GM12878 (cell line): Measurements from ENCODE around the gene IQSEC2. TPM values are rescaled to one million over a fixed set of nuclear protein-coding genes. Genes with fewer than 3 reads are reported as not detected.

Experiments
- ATAC-seq: fragments of 200-7000 bp; cut with Tn5 transposase; 3 replicates; pipeline ENCODE4 v1.9.1; 2020; ENCODE audit warnings: mild to moderate bottlenecking, moderate library complexity
- BruUV-seq: library from RNA; stranded (reverse); fragments of 400-500 nt; replicated peaks from 2 replicates; lab custom pipeline; 2021; lab: Mats Ljungman, UMichigan
- CTCF ChIA-PET: fragments of 300-600 bp; sonication (Branson Sonifier 250); formaldehyde crosslinking; extraction: SDS; loops from one replicate; lab custom pipeline; 2021; ENCODE audit warnings: inconsistent platforms; lab: Yijun Ruan, JAX
- POLR2A ChIA-PET: fragments of 350-600 bp; formaldehyde crosslinking; extraction: SDS; loops from one replicate; lab custom pipeline; 2021; ENCODE audit warnings: inconsistent platforms; lab: Charles Lee
- RAD21 ChIA-PET: fragments of 300-600 bp; sonication (Branson Sonifier 250); formaldehyde crosslinking; loops from one replicate; lab custom pipeline; 2023; ENCODE audit warnings: antibody characterized with exemption; ENCODE audit not compliant: unreplicated experiment; lab: Charles Lee
- SMC1A ChIA-PET: fragments of 300-600 bp; sonication (Branson Sonifier 250); formaldehyde crosslinking; loops from one replicate; lab custom pipeline; 2023; ENCODE audit not compliant: unreplicated experiment, uncharacterized antibody; lab: Charles Lee
- DNase-seq: peaks from one replicate; pipeline ENCODE4 v3.0.0-alpha.2; 2011; ENCODE audit warnings: low read depth, low spot score
- FAIRE-seq: peaks from 3 replicates; lab custom pipeline; 2011; peaks lifted over from hg19 to GRCh38; lab: Jason Lieb, UNC
- H2AFZ ChIP-seq: 2 replicates; pipeline ENCODE4 v1.6.0; 2011; ENCODE audit warnings: low read depth, low read length, control low read depth; ENCODE audit not compliant: control insufficient read depth
- H3K27ac ChIP-seq: 2 replicates; pipeline ENCODE4 v1.5.1; 2011; ENCODE audit warnings: control low read depth; ENCODE audit not compliant: control insufficient read depth, insufficient read depth
- H3K27me3 ChIP-seq, 2 experiments: replicated peaks in 1 of 2; 2 replicates each; pipeline versions ENCODE4 v1.6.0 to v1.6.1; 2011; ENCODE audit warnings: low read length in 1 of 2; ENCODE audit not compliant: control insufficient read depth in 2 of 2, insufficient read depth in 2 of 2
- H3K36me3 ChIP-seq, 2 experiments: 2 replicates each; pipeline ENCODE4 v1.5.1; 2011; ENCODE audit warnings: low read length in 1 of 2; ENCODE audit not compliant: control insufficient read depth in 2 of 2, insufficient read depth in 2 of 2
- H3K4me1 ChIP-seq: 2 replicates; pipeline ENCODE4 v1.6.1; 2011; ENCODE audit warnings: mild to moderate bottlenecking, low read length, moderate library complexity, mixed read lengths; ENCODE audit not compliant: control insufficient read depth, insufficient read depth
- H3K4me2 ChIP-seq: 2 replicates; pipeline ENCODE4 v1.6.0; 2011; ENCODE audit warnings: control low read depth; ENCODE audit not compliant: control insufficient read depth, insufficient read depth
- H3K4me3 ChIP-seq: fragments of 200-600 bp; sonication (generic); 2 replicates; pipeline ENCODE4 v1.5.1; 2016
- H3K79me2 ChIP-seq: 2 replicates; pipeline ENCODE4 v1.6.0; 2011; ENCODE audit warnings: low read length; ENCODE audit not compliant: control insufficient read depth, insufficient read depth
- H3K9ac ChIP-seq: 2 replicates; pipeline ENCODE4 v1.8.0; 2011; ENCODE audit warnings: low read length, control low read depth, mixed read lengths; ENCODE audit not compliant: control insufficient read depth, insufficient read depth
- H3K9me3 ChIP-seq: replicated peaks from 3 replicates; pipeline ENCODE4 v1.5.1; 2011; ENCODE audit warnings: mild to moderate bottlenecking, low read length; ENCODE audit not compliant: control insufficient read depth, insufficient read depth
- H4K20me1 ChIP-seq: 2 replicates; pipeline ENCODE4 v1.6.0; 2011; ENCODE audit not compliant: control insufficient read depth, insufficient read depth
- CTCF ChIP-seq, 3 experiments: IDR thresholded peaks in 2 of 3; conservative IDR thresholded peaks in 1 of 3; 2 replicates each; pipeline ENCODE4 v1.5.1; 2011; ENCODE audit warnings: low read depth in 3 of 3, low read length in 3 of 3, mild to moderate bottlenecking in 3 of 3, control low read depth in 2 of 3, moderate library complexity in 2 of 3, inconsistent platforms in 1 of 3, mixed read lengths in 1 of 3; ENCODE audit not compliant: control insufficient read depth in 2 of 3, insufficient read depth in 1 of 3; ENCODE audit errors: extremely low read depth in 1 of 3
- KLF5 ChIP-seq: fragments of 450-650 bp; IDR thresholded peaks from 2 replicates; pipeline ENCODE4 v1.6.1; 2014; ENCODE audit warnings: mild to moderate bottlenecking; ENCODE audit not compliant: partially characterized antibody
- POU2F2 ChIP-seq: IDR thresholded peaks from 3 replicates; pipeline ENCODE4 v1.6.1; 2011; ENCODE audit warnings: low read depth, mild to moderate bottlenecking, low read length, borderline replicate concordance
- ZZZ3 ChIP-seq: IDR thresholded peaks from 2 replicates; pipeline ENCODE4 v1.6.1; 2011; ENCODE audit warnings: low read depth; ENCODE audit not compliant: control insufficient read depth, insufficient read length
- WGBS: methylation state at CpG from one replicate; pipeline ENCODE4 v1.1.6; 2016; ENCODE audit warnings: low lambda C conversion rate; ENCODE audit not compliant: insufficient replicate concordance, insufficient coverage; ENCODE audit errors: missing lambda C conversion rate; 5-methylcytosine and 5-hydroxymethylcytosine counted together
- in situ Hi-C: fragments of 300-500 bp; cut with MboI; formaldehyde crosslinking; loops from 9 replicates; pipeline ENCODE4 v1.14.3; 2018; ENCODE audit warnings: mixed read lengths
- intact Hi-C: fragments of 100-400 bp; cut with micrococcal nuclease; formaldehyde crosslinking; loops from one replicate; pipeline ENCODE4 v1.14.2; 2022; ENCODE audit not compliant: unreplicated experiment
- polyA plus RNA-seq, 11 experiments: library from polyadenylated mRNA; depleted of rRNA in 4 of 11; unstranded in 6 of 11; stranded (reverse) in 5 of 11; fragments of >200 nt; fragmentation: Nextera tagmentation in 4 of 11; fragmentation: Illumina TruSeq in 1 of 11; extraction: Ambion mirVana in 4 of 11; extraction: Trizol in 1 of 11; gene quantifications; 1 replicate in 1 of 11; 2 replicates in 10 of 11; pipeline versions ENCODE4 v1.2.1 to v1.2.3, GENCODE V29; 2011 to 2016; ENCODE audit warnings: inconsistent platforms in 2 of 11, missing spikeins in 2 of 11, low read depth in 1 of 11
- total RNA-seq, 4 experiments: library from RNA; depleted of rRNA in 3 of 4; stranded (reverse); fragments of >200 nt in 3 of 4; fragmentation: Illumina TruSeq in 1 of 4; extraction: Trizol in 1 of 4; gene quantifications; 2 replicates each; pipeline versions ENCODE4 v1.2.1 to v1.2.3, GENCODE V29; 2013 to 2021

IQSEC2 gene
- total and polyA plus RNA-seq, 10 of the 15 experiments (the other 5 are each of a cell fraction or from before 2014, with no cell fraction given), result 0.01 to 0.23 (median 0.04) TPM; not detected in 3

- no peak overlapping the region for H3K9ac ChIP-seq
- ATAC-seq (peak; percentile 88), DNase-seq (no peak), FAIRE-seq (no peak)
- H2AFZ ChIP-seq, result no peak overlapping the region
- H3K4me2 ChIP-seq, result no peak overlapping the region
- H3K27ac ChIP-seq, result no peak overlapping the region
- H3K27me3 ChIP-seq, result no peaks in the 10 kb centered on the region; a peak in 1 of 4 replicates
- ChIA-PET CTCF (interaction anchor here (0.7 to 1.6 kb wide), 4 partner anchors 12 to 206 kb away, joined by 3 to 5 read pairs (median 4); no protein-coding TSS in a partner anchor), SMC1A (interaction anchor here (0.9 to 1.0 kb wide), 2 partner anchors 12 to 47 kb away, joined by 3 read pairs; no protein-coding TSS in a partner anchor), RAD21 (no interaction called here), POLR2A (no interaction called here)
- H4K20me1 ChIP-seq, result no peaks in the 10 kb centered on the region
- H3K9me3 ChIP-seq, result no peaks in the 10 kb centered on the region; the same call in 2 of the 3 replicates
- no TSS peak for BruUV-seq
- TF ChIP-seq POU2F2 (no peak), CTCF (IDR thresholded peaks at IDR 0.05 in 2 of 3, conservative IDR thresholded peaks at IDR 0.05 in 1 of 3; ENCODE audit: control insufficient read depth in 2 of 3, extremely low read depth in 1 of 3, insufficient read depth in 1 of 3, low read depth in 3 of 3, low read length in 3 of 3) (peak; percentile 5 to 37 (median 20); a peak in 2 of 6 replicates), KLF5 (no peak)
- H3K4me1 ChIP-seq, result no peaks in the 10 kb centered on the region
- H3K79me2 ChIP-seq, result no peaks in the 10 kb centered on the region
- intact Hi-C loops, result no loop called here
- no peaks in the 10 kb centered on the region for H3K36me3 ChIP-seq
- in situ Hi-C loops, result no loop called here
- H3K4me3 ChIP-seq, result no peak overlapping the region
- WGBS, result 64% methylated on average over 6 of the region's 6 CpGs
Observed at GRCh38 chrX:53239474-53239873, 41.9 kb downstream of the IQSEC2 start.

DNA sequence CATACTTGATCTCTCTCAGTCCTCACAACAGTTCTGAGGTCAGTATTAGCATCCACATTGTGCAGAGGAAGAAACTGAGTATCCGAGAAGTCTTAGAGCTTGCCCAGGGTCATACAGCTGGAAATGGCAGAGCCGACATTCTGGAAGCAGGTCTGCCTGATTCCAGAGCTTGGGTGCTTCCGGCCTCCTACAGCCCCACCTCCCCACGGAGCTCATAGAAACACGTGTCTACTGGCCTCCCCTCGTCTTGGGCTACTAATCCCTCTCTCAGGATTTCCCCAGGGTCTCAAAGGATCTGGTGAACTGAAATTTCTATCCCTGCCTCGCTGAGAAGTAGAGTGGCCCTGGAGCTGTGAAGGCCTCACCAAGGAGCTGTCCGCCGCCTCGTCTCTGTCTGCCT is 44.3 kb downstream of the IQSEC2 start:
- CTCF ChIA-PET, result interaction anchor here (0.7 kb wide), 1 partner anchor 230 kb away, joined by 3 read pairs; no protein-coding TSS in a partner anchor
- SMC1A ChIA-PET, result interaction anchor here (1.7 kb wide), 1 partner anchor 11 kb away, joined by 6 read pairs; no protein-coding TSS in a partner anchor
- intact Hi-C loops (no loop called here), in situ Hi-C loops (no loop called here)
- H3K4me3 ChIP-seq, result no peak overlapping the region
- no peaks in the 10 kb centered on the region for H3K36me3 ChIP-seq
- no peaks in the 10 kb centered on the region for H4K20me1 ChIP-seq
- FAIRE-seq, result no peak
- no peaks in the 10 kb centered on the region; the same call in 2 of the 3 replicates for H3K9me3 ChIP-seq
- no peak for DNase-seq
- POLR2A ChIA-PET, result no interaction called here
- H3K4me1 ChIP-seq, result no peaks in the 10 kb centered on the region
- ATAC-seq, result no peak
- TF ChIP-seq ZZZ3, result no peak
- H3K4me2 ChIP-seq, result no peak overlapping the region
- RAD21 ChIA-PET, result no interaction called here
- 24% methylated on average over 10 of the region's 10 CpGs for WGBS
- no peaks in the 10 kb centered on the region; a peak in 1 of 4 replicates for H3K27me3 ChIP-seq
- no TSS peak for BruUV-seq
- H3K27ac ChIP-seq, result no peak overlapping the region
- no peak overlapping the region for H2AFZ ChIP-seq
- no peak overlapping the region for H3K9ac ChIP-seq
- H3K79me2 ChIP-seq, result no peaks in the 10 kb centered on the region
